Measurements from ENCODE around the gene SLC35E2B.
"Not testable (repeated sequence)": the region's sequence is repeated elsewhere in the genome, so short reads cannot be mapped to it uniquely, and the experiment has no call there.

SLC35E2B gene

DNA sequence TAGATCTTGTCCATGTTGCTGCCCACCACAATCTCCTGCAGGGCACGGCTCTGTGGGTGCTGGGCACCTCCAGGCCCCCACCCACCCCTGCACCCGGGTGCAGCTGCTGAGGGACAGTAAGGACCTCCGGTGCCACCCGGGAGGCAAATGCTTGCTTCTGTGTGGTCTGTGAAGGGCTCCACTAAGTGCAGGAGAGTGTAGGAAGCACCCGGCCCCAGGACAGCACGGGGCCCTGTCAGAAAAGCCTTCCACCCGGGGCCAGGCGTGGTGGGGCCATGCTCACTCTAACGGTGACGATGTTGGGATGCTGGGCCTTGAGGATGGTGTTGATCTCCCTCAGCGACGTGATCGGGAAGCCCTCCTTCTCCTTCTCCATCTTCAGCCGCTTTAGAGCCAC is 55.1 kb downstream of the SLC35E2B start:
- ATAC-seq = not testable (repeated sequence)

DNA sequence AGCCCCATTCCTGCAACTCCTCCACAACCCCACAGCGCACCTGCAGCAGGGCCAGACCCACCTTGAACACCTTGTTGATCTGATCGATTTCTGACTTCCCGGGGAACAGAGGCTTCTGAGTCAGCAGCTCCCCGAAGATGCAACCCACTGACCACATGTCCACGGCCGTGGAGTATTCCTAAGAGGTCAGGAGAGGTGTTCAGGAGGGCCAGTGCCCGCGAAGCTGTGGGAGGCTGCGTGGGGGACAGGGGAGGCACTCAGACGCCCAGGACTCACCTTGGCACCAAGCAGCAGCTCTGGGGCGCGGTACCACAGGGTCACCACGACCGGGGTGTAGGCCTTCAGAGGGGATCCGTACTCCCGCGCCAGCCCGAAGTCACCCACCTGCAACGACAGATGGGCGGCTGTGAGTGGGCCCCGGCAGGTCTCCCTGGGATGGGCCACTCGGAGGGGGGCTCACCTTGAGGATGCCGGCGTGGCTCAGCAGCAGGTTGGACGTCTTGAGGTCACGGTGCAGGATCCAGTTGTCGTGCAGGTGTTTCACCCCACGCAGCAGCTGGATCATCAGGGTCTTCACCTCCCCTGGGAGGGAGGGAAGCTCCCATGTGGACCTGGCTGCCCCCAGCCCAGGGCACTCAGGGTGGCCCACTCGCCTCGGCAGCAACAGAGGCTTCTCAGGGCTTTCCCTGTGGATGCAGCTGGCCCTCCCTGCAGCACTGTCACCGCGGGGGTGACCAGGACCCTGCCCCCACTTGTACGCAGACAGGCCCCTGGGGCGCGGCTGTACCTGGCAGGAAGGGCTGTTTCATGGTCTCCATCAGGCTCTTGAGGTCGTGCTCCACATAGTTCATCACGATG is 55.7 kb downstream of the SLC35E2B start:
- not testable (repeated sequence) for ATAC-seq

DNA sequence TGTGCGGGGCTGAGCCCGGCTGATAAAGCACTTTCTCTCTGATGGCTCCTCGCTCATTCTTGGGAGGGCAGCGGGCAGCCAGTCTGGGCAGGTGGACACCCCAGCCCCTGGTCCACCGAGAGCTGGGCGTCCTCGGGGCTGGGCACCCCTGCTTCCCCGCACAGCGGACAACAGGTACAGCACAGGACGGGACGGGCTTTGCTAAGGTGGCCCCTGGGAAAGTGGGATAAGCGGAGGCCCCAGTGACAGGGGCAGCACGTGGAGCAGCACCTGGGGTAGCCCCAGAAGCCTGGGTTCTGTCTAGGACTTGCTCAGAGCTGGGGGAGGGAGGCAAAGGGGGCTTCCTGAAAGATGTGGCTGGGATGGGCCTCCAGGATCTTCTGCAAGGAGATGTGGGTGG is 58.0 kb downstream of the SLC35E2B start:
- ATAC-seq = not testable (repeated sequence)

DNA sequence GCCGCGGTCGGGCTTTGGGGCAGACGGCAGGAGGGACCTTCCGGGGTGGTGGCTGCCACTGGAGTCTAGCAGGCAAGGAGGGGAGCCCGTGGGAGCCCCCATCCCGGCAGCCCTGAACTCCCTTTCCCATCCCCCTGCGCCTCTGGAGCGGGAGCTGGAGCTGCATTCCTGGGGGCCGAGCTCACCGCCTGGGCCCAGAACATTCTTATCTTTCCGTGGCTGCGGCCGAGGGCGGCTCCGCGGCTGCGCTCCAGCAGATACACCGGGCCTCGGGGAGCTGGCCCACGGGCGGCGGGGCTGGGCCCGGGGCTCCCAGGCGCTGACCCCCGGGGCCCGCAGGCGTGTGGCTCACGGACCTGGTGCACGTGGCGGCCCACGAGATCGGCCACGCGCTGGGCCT is 59.2 kb downstream of the SLC35E2B start:
- not testable (repeated sequence) for ATAC-seq

DNA sequence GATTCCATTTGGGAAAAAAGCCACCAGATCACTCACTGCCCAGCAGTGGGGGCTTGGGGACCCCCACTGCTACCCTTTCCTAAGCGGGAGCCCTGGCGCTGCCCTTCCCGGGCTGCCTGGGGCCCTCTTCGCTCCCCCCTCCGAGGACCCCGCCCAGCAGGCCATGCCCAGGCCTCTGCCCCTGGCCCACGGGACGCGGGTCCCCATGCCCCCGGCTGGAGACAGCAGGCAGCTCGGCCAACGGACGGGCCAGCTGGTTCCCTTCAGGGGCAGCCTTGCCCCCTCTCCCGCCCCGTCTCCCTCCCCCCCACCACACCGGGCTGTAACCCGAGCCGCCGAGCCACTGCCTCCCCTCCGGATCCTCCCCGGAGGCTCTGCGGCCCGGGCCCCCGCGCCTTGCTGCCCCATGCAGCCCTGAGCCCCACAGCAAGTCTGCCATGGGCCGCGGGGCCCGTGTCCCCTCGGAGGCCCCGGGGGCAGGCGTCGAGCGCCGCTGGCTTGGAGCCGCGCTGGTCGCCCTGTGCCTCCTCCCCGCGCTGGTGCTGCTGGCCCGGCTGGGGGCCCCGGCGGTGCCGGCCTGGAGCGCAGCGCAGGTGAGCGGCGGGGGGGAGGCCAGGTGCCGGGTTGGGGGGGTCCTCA is 60.7 kb downstream of the SLC35E2B start, which contains the start of gene MMP23B:
TSS of gene MMP23B (plus strand) at position 392 of the 639 bp plus-strand sequence. CDS start at position 438, 46 bp downstream.
- no peak for ATAC-seq

DNA sequence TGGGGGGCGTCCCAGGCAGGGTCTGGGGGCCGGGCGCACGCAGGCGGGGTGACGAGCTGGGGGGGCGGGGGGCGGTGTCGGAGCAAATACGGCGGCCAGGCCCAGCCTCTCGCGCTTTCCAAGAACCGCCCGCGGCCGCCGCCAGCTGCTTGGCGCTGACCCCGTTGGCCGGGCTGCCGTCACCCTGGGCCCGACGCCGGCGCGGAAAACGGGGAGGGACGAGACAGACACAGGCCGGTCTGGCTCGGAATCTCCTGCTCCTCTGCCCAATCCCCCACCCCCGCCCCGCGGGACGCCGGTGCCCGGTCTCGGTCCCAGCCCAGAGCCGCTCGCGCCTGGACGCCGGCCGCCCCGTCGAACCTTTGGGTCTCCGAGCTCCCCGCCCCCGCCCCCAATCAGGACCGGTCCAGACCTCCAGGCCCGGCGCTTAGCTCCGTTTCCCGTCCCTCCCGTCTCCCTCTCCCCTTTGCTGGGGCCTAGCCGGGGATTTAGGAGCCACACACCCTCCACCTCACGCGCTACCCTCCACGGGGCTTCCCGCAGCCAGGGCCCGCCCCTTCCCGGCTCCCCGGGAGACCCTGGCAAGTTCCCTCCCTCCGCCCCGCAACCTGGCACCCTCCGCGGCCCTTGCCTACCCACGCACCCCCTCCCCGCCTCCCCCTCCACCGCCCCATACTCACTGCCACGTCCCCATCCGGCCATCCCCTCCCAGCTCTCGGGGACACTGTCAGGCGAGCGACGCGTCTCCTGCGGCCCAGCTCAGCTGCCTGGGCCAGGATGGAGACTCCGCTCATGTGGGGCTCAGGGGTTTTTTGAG is 61.4 kb downstream of the SLC35E2B start:
- no peak for ATAC-seq

DNA sequence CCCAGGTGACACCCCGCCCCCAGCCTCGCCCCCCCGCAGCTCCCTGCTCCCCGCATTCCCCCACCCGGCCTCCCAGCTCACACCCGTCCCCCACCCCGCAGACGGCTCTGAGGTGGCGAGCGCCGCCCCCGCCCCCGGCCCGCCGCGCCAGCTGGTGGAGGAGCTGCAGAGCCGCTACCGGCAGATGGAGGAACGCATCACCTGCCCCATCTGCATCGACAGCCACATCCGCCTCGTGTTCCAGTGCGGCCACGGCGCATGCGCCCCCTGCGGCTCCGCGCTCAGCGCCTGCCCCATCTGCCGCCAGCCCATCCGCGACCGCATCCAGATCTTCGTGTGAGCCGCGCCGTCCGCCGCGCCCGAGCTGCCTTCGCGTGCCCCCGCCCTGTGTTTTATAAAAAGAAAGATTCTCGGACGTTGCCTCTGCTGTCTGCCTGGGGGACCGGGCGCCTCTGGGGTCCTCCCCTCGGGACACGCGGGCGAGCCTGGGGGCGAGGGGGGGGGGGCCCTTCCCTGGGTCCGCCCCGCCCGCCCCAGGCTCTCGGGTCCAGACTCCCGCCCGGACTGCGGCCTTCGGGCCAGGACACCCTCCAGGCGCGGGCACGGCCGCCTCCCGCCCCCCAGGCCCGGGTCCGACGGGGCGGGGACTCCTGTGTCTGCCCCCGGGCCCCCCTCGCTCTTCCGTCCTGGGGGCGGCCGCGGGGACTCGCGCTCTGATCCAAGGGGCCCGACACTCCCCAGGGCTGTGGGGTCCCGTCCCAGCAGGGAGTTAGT is 62.2 kb downstream of the SLC35E2B start:
- ATAC-seq = peak; percentile 80 to 87

DNA sequence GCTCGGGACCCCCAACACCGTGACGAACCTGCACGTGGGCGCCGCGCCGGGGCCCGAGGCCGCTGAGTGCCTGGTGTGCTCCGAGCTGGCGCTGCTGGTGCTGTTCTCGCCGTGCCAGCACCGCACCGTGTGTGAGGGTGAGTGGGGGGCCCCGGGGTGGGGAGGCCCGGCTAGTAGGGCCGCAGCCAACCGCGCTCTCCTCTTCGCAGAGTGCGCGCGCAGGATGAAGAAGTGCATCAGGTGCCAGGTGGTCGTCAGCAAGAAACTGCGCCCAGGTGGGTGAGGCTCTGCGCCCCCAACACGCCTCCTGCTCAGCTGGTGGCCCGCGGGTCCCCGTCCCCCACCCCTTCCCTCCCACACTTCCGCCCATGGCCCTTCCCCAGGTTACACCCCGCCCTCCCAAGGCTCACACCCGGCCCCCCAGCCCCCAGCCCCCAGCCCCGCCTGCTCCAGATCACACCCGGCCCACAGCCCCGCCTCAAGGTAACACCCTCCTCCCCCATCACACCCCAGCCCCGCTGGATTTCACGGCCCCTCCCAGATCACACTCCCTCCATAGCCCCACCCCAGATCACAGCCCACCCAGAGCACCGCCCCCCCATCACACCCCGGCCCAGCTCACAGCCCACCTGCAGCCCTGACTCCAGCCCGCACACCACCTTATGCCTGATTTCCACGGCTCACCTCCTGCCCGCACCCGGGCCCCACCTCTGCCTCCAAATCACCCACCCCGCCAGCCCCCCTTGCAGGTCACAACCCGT is 63.0 kb downstream of the SLC35E2B start:
- ATAC-seq = peak; percentile 38 to 47

DNA sequence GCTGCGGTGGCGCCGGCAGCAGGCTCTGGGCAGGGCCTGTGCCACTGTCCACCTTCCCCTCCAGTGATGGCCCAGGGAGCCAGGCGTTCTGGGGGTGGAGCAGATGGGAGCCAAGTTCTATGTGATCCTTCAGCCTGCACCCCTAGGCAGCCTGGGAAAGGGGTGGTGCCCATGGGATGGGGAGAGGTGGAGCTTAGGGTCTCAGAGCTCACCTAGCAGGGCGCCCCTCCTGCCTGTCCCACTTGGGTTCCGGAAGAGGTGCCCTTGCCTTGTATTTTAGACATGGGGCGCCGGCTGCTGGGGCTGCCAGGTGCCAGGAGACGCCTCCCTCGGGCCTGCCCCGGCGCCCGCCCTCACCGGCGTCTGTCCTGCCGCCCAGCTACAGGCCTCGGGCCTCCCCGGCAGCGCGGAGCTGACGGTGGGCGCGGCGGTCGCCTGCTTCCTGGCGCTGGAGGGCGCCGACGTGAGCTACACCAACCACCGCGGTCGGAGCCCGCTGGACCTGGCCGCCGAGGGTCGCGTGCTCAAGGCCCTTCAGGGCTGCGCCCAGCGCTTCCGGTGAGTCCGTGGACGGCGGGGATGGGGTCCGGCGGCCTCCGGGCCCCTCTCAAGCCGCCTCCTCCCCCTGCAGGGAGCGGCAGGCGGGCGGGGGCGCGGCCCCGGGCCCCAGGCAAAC is 63.7 kb downstream of the SLC35E2B start:
- ATAC-seq = peak in 1 of 2 donors; percentile 15

DNA sequence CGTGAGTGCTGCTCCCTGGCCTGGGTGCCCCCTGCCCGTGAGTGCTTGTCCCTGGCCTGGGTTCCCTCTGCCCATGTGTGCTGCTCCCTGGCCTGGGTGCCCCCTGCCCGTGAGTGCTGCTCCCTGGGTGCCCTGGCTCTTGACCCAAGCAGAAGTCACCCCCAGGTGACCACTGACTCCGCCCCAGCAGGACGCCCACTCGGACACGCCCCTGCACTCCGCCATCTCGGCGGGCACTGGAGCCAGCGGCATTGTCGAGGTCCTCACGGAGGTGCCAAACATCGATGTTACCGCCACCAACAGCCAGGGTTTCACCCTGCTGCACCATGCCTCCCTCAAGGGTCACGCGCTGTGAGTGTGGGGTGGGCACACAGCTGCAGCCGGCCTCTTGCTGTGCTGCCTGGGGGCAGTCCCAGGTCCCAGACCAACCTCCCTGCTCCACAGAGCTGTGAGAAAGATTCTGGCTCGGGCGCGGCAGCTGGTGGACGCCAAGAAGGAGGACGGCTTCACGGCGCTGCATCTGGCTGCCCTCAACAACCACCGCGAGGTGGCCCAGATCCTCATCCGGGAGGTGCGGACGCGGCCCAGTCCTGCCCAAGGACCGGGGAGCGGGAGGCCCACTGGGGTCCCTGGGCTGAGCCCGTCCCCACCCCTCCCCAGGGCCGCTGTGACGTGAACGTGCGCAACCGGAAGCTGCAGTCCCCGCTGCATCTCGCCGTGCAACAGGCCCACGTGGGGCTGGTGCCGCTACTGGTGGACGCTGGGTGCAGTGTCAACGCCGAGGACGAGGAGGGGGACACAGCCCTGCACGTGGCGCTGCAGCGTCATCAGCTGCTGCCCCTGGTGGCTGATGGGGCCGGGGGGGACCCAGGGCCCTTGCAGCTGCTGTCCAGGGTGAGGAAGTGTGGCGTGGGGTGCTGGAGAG is 64.5 kb downstream of the SLC35E2B start:
- no peak for ATAC-seq

DNA sequence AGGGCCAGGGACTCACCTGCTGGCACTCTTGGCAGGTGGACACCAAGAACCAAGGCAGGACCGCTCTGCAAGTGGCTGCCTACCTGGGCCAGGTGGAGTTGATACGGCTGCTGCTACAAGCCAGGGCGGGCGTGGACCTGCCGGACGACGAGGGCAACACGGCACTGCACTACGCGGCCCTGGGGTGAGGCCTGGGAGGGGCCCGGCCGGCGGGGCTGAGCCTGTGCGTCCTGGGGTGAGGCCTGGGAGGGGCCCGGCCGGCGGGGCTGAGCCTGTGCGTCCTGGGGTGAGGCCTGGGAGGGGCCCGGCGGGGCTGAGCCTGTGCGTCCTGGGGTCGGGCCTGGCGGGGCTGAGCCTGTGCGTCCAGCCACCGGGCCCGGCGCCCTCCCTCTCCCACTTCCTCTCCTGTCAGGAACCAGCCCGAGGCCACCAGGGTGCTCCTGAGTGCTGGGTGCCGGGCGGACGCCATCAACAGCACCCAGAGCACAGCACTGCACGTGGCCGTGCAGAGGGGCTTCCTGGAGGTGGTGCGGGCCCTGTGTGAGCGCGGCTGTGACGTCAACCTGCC is 65.2 kb downstream of the SLC35E2B start:
- ATAC-seq = no peak

DNA sequence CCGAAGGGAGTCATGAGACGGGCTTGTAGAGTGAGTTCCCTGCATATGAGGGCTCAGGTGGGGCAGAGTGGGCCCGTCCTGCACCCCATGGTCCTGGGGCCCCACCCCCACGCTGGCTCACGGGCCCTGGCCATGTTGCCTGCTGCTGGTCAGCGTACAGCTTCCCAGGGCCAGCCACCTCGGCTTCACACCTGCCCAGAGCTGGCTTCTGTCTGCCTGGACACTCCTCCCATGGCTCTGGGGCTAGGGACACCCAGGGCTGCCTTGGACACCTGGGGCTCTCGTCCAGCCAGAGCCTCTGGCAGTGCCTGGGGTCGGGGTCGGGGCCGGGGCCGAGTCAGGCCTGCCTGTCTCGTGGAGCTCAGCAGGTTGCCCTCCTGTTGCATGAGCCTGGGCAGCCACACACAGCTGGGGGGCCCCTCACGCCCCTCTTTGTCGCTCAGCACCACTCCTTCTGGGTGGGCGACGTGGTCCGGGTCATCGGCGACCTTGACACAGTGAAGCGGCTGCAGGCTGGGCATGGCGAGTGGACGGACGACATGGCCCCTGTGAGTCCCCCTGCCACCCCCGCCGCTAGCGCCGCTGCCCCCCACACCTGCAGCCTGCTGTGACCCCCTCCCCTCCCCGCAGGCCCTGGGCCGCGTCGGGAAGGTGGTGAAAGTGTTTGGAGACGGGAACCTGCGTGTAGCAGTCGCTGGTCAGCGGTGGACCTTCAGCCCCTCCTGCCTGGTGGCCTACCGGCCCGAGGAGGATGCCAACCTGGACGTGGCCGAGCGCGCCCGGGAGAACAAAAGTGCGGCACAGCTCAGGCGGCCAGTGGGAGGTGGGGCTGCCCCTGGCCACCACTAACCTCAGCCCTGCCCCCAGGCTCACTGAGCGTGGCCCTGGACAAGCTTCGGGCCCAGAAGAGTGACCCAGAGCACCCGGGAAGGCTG is 66.1 kb downstream of the SLC35E2B start:
- ATAC-seq = no peak

DNA sequence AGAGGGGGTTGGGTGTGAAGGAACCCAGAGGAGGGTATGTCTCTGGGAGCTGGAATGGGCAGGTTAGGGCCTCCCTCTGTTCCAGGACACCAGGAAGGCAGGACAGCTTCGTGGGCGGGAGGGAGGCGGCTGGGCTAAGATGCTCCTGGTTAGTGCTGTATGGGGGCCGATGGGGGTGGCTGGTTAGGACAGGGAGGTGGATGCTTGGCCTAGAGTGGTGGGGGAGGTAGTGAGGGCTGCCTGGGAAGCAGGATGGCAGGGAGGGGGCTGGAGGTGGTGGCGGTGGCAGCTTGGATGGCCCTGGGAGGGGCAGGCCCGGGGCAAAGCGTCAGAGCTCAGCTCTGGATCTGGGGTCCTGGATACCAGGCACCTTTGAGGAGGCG is 66.8 kb downstream of the SLC35E2B start:
- no peak for ATAC-seq

DNA sequence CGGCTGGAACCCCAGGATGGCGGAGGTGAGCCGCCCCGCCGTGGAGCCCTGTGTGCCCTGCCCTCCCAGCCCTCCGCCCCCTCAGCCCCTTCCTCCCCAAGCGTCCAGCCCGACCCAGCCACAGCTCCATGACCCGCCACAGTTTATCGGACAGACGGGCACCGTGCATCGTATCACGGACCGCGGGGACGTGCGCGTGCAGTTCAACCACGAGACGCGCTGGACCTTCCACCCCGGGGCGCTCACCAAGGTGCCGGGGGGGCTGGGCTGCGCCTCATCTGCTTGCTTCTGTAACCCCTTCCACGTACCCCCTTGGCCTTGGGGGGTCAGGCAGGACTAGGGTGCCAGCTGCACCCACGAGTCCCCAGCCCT is 67.2 kb downstream of the SLC35E2B start:
- ATAC-seq = no peak

DNA sequence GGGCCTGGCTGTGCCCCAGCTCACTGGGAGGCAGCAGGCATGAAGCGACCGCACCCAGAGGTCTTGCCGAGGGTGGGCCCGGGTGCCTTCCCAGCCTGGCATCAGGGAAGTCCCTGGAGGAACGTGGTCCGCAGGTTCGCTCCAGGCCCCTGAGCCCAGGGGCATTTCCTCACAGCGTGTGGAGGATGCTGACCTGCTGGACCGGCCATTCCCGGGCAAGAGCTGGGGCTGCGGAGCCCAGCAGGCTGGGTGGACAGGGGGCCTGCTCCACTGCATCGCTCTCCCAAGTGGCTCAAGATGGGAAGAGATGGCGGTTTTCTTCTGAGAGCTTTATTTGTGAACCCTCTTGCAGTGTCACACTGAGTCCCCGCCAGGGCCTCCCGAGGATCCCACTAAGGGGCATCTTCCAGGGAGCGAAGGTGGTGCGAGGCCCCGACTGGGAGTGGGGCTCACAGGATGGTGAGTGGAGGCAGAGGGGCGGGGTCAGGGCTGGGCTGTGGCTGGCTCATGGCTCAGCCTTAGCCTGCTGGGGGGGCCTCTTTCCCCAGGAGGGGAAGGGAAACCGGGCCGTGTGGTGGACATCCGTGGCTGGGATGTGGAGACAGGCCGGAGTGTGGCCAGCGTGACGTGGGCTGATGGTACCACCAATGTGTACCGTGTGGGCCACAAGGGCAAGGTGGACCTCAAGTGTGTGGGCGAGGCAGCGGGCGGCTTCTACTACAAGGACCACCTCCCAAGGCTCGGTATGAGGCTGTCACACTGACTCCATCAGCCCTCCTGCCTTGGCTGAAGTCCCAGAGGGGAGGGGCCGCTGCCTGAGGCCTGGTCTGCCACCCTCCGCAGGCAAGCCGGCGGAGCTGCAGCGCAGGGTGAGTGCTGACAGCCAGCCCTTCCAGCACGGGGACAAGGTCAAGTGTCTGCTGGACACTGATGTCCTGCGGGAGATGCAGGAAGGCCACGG is 67.9 kb downstream of the SLC35E2B start:
- ATAC-seq = no peak

DNA sequence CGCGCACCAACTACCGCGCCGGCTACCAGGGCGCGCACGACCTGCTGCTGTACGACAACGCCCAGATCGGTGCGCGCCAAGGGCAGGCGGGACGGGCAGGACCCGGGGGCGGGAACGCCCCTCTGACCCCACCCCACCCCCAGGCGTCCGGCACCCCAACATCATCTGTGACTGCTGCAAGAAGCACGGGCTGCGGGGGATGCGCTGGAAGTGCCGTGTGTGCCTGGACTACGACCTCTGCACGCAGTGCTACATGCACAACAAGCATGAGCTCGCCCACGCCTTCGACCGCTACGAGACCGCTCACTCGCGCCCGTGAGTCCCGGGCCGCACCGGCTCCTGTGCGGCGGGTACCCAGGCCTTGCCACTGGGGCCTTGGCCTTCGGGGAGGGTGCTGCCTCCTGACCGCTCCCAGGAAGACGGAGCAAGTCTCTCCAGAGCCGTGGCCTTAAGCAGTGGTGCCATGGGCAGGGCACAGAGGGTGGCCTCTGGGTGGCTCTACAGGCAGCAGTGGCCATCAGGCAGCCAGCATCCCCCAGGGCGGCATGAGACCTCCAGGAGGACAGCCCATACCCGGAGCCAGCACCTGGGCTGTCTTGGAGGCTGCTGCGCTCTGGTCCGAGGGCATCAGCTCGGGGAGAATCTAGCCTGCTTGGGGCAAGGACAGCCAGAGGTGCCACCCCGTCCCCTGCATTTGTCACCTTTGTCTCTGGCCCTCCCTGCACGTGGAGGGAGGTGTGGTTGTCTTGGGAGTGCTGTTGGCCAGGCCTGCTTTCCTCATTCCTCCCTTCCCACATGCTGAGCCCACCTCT is 68.8 kb downstream of the SLC35E2B start:
- no peak for ATAC-seq

Data from activated CD4-positive, CD25-positive, alpha-beta regulatory T cell treated with anti-CD3 and anti-CD28 coated beads, Interleukin-2, amount 50 U/mL, for 24 hours (primary cell).